ENCODE data around the gene ATP1A3.

ATP1A3 gene

GRCh38 chr19:41927497-41928192, 66.4 kb downstream of the ATP1A3 start:
- no peak for DNase-seq

DNA sequence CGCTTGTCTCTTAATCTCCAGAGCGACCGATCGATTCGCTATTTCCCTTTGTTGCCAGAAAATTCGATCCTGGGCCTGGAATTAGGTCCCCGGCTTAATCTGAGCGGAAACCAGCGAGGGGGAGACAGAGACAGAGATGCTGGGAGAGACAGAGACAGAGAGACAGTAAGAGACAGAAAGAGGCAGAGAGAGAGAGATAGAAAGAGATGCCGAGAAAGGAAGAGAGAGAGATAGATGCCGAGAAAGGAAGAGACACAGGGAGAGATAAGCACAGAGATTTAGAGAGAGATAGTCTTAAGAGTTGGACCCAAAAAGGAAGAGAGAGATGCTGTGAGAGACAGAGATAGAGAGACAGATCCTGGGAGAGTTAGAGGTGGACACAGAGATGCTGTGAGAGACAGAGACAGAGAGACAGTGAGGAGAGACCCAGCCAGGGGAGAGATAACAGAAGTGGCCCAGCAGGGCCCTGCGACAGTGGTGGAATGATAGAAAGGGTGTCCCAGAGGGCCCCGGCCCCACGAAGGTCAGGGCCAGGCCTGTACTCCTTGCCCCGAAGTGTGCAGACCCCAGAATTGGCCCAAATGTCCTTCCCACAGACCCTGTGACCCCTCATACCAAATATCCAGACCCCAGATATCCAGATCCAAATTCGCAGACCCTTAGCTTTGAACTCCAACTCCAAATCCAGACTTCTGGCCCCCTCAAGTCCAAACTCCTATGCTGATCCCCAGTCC, 67.1 kb downstream of the ATP1A3 start:
- DNase-seq: no peak

GRCh38 chr19:41926028-41926762, 67.8 kb downstream of the ATP1A3 start:
- DNase-seq: no peak

DNA sequence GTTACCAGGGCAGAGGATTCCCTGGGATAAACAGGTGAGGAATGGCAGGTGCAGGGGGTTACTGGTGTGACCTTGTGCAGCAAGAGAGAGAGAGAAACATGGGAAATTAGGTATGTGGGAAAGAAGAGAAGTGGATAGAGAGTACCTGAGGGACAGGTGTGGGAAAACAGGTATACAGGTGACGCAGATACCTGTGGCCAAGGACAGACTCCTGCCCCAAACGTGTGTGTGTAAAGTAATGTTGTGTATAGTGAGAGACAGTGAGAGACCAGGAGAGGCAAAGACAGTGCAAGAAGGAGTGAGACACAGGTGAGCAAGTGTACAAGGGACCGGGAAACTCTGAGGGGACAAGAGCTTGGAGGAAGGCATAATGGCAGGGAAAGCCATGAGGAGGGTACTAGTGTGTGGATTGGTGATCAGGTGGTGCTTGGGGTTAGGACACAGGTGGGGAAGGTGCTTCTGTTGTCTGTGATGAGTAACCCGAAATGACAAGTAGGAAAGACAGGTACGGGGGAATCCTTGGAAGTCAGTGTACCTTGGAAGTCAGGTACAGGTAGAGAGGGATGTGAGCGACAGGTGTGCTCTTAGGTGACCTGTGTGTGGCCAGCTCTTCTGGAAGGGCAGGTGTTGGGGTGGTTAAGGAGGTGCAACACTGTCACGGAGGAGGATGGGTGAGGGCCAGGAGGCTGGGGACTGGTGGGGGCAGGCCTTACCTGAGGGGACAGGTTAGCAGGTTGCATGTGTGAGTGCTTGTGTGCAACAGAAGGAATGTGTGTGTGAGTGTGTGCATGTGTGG, 68.6 kb downstream of the ATP1A3 start:
- DNase-seq: no peak

DNA sequence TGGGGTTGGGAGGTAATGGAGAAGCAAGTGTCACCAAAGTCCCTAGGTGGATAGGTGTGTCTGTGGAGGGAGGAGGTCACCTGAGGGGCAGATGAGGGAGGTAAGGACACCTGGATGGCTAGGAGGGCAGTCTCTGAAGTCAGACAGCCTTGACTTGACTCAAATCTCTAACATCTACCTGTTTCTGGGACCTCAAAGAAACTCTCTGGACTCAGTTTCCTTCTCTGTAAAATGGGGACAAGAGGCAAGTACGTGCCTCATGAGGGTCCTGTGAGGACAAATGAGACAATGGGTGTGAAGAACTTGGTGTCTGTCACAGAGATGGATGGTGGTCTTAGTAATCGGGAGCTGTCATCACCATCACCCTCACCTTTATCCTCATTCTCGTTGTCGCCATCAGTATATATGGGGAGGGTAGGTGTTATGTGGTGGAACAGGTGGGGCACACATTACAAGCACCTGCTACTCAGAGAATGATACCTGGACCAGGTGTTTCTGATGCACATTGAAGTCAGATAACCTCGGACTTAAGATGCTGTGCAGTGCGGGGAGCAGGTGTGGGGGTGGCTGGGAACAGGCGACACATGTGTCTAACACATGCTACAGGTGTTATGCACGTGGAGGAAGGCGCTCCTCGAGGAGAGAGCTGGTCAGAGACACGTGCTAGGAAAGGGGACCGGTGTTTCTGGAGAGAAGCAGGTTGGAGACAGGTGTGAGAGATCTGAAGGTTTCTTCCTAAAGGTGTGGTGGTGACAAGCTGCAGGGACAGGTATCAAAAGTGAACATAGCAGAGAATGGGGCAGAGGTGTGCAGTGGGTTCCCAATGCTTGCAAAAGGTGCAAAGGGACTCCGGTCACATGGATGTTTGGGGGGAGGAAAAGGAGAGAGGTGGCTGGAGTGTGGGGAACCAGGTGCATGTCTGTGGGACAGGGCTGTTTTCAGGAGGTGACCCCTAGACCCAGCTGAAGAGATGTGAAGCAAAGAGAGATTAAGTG, 69.6 kb downstream of the ATP1A3 start:
- no peak for DNase-seq

- DNase-seq: no peak
Measured at GRCh38 chr19:41923045-41923788, 70.8 kb downstream of the ATP1A3 start.

- no peak for DNase-seq
Measured at GRCh38 chr19:41922585-41922984, 71.4 kb downstream of the ATP1A3 start.

- no peak for DNase-seq
Measured at GRCh38 chr19:41921577-41922576, 72.2 kb downstream of the ATP1A3 start.

DNA sequence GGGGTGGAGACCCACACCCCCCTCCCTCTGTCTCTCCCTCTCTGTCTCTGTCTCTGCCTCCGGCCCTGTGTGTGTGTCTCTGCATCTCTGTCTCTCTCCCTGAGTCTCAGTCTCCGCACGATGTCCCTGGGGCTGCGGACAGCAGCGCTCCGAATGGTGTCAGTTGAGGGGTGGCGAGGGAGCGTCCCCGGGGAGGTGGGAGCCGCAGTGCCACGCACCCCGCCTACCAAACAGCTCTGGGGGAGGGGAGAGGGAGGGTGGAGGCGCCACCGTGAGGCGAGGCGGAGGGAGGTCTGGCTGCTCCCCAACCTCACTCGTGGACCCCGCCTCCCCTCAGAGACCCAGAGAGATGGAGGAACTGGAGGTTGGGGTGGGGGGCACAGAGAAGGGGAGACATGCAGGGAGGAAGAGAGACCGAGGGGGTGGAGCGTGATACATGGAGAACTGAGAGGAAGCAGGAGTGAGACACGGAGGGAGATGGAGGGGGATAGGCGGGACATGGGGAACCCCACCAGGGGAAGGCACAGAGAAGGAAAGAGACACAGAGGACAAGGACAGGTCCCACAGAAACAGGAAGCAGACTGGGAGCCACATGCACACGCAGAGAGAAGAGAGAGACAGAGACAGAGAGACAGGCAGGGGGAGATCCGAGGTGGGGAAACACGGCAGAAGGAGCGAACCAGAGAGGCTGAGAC, 73.0 kb downstream of the ATP1A3 start:
- DNase-seq: no peak

- no peak for DNase-seq
Measured at GRCh38 chr19:41919948-41920712, 73.9 kb downstream of the ATP1A3 start.

GRCh38 chr19:41918653-41919244, 75.3 kb downstream of the ATP1A3 start:
- no peak for DNase-seq

DNA sequence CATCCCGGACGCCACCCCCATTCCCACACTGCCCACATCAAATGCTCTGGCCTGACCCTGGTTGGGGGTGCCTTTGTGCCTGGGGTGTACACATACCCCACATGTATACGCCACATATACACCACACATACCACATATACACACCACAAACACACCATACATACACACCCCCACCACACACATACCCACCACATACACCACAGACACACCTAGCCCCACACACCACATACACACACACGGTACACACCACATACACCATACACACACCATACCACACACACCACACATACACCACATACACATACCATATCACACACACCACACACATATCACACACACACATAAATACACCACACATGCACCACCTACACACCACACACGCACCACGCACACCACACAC, 75.9 kb downstream of the ATP1A3 start:
- DNase-seq: no peak

DNA sequence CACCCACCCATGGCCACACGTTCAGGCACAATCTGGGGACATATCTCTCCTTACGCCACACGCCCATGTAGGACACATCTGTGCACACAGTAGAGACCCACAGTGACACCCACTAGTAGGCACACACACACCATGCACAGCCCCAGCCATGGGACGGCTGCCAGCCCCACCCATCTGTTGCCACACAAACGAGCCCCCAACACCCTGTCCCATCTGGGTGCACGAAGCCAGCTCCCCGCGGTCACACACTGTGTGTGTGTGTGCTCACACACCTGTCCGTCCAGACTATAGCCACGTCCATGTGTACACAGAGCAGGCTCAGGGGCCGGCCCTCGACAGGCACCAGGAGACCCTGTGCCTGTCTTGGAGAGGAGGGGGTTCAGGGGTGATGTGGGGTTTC, 76.4 kb downstream of the ATP1A3 start:
- no peak for DNase-seq
